NCI-H345 treated with DMSO at 0.1 percent for 48 hours (cell line): ENCODE data around the gene SPATA12.
A peak's percentile ranks its signal among the peaks of the same experiment; 100 is the strongest.

Experiments
- DNase-seq: peaks from one replicate; lab custom pipeline; 2025; ENCODE audit not compliant: unreplicated experiment; lab: John Stamatoyannopoulos, UW

The SPATA12 gene

GRCh38 chr3:57110798-57111197, 50.3 kb downstream of the SPATA12 start:
- peak; percentile 80 for DNase-seq

- no peak for DNase-seq
These were observed 51.7 kb downstream of the SPATA12 start for GRCh38 chr3:57112206-57112605.

- DNase-seq: no peak
These were observed 56.0 kb downstream of the SPATA12 start for GRCh38 chr3:57116501-57116900.

GRCh38 chr3:57118254-57118653, 57.8 kb downstream of the SPATA12 start:
- no peak for DNase-seq

- DNase-seq: no peak
These were observed 59.6 kb downstream of the SPATA12 start for GRCh38 chr3:57120040-57120439.

- no peak for DNase-seq
These were observed 60.1 kb downstream of the SPATA12 start for GRCh38 chr3:57120451-57121174.
